SK-N-MC (cell line): ENCODE measurements around the gene SNX6.

Source experiments
- EZH2 ChIP-seq: fragments of 200-600 bp; sonication (generic); IDR thresholded peaks from one replicate; pipeline ENCODE4 v1.6.1; 2017; ENCODE audit warnings: antibody characterized with exemption
- FOXP2 ChIP-seq: optimal IDR thresholded peaks from 2 replicates; pipeline ENCODE3; 2011; ENCODE audit warnings: mild to moderate bottlenecking, moderate library complexity; ENCODE audit not compliant: insufficient read depth; ENCODE audit errors: extremely low read length, control extremely low read depth
- POLR2AphosphoS5 ChIP-seq: IDR thresholded peaks from 2 replicates; pipeline ENCODE4 v1.6.1; 2012; ENCODE audit warnings: mild to moderate bottlenecking, low read depth, low read length, borderline replicate concordance

- TF ChIP-seq POLR2AphosphoS5 (no peak), EZH2 (no peak), FOXP2 (no peak)
Measured at GRCh38 chr14:34660796-34661195, 30.8 kb upstream of the SNX6 start.
